LNCAP (cell line): ENCODE data around the gene DNAH2.

Source experiments
- TF ChIP-seq, protein P1 (sequence below): fragments of 450-650 bp; IDR thresholded peaks from 2 replicates; pipeline ENCODE4 v1.5.1; 2017; ENCODE audit warnings: mild to moderate bottlenecking

DNAH2 gene

DNA sequence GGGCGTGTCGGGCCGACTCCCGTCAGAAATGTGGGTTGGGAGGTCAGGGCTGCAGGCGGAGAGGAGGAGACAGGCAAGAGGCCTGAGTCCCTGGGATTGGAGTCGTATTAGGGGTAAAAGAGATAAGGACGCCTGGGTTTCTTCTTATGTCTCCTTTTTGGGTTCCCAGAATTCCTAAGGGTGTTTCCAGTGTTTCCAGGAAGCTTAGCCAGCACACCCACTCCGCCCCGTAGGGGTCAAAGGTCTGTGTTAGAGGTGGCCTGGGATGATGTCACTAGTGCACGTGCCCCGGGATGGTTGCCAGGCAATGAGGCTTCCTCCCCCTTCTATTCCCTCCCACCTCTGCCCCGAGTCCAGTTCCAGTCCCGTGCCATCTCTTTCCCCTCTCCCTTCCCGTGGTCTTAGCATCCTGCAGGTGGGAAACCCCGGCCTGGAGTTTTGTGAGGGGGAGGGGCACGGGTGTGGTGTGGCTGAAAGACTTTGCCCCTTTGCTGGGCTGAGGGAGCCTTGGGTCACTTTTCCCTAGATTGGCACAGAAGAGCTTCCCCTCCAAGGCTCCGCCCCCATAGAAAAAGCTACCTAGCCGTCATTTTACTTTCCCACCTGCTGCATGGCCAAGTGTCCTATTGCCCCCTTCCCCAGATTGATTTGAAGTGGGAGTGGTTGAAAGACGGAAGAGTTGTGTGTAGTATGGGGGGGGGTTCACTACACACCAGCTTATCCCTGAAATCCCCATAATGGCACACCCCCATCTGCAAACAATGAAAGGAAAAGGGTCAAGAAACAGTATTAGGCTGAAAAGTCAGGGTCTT lies 119.3 kb downstream of the DNAH2 start:
- TF ChIP-seq, protein P1, sequence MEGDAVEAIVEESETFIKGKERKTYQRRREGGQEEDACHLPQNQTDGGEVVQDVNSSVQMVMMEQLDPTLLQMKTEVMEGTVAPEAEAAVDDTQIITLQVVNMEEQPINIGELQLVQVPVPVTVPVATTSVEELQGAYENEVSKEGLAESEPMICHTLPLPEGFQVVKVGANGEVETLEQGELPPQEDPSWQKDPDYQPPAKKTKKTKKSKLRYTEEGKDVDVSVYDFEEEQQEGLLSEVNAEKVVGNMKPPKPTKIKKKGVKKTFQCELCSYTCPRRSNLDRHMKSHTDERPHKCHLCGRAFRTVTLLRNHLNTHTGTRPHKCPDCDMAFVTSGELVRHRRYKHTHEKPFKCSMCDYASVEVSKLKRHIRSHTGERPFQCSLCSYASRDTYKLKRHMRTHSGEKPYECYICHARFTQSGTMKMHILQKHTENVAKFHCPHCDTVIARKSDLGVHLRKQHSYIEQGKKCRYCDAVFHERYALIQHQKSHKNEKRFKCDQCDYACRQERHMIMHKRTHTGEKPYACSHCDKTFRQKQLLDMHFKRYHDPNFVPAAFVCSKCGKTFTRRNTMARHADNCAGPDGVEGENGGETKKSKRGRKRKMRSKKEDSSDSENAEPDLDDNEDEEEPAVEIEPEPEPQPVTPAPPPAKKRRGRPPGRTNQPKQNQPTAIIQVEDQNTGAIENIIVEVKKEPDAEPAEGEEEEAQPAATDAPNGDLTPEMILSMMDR = no peak

DNA sequence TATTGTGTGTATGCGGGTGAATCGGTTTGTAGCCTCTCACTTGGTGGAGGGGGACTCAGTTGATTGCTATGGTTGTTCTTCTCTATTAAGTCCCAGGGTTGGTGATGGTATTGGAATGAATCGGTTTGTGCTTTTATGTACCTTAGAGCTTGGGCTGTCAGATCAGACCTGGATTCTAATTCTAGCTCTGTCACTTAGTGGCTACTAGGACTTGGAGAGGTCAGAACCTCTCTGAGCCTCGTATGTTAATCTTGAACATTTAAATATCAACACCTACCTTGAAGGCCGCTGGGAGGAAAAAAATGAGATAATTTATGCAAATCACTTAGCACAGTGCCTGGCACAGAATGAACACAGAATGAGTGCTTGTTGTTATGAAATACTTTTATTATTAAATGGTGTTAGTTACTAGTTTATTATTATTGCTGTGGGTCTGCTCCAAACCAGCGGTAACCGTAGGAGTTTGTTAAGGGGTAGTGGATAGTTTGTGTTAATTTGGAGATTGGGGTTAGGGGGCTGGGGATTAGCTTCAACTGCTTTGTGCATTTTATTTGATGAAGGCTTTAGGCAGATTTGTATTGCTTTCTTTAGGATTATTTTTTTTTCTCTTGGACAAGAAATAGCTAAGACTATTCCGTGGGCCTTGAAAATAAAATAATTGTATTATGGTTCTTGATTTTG lies 120.0 kb downstream of the DNAH2 start:
- TF ChIP-seq, protein P1 = no peak

DNA sequence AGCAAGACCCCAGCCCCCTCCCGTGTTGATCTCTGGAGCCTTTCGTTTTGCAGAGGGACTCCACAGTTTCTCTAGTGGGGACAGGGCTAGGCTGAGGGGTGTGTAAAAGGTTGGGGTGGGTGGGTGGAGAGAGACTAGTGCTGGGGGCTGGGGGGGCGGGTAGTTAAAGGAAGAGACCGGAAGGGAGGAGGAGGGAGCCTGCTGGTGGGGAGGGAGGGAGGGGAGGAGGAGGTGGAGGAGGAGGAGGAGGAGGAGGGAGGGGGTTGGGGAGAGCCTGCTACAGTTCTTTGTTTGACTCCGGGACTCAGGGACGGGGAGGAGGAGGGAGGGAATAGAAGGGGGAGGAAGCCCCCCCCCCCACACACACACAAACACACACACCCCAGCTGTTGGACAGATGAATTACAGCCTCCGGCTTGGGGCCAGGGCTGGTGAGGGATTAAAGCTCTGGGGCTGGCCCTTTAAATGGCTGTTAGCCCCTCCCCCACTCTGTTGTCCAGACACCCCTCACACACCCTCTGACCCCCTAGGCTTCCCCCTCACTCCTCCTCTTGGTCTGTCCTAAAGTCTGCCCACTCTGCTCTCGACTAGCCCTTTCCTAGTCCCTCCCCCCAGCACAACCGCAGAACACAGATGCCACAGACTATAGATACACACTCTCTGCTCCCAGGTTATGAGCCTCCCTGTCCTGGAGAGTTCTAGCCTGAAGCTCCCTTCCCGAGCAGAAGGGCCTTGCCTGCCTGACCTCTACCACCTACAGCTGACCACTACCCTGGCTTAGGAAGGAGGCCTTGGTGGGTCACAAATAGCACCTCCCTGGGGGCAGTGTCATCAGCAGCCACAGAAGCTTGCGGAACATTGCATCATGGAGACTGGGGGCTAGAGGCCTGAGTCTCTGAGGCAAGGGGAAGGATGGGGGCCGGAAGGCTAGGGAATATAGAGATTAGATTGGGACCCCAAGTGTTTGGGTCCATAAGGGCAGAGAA lies 120.8 kb downstream of the DNAH2 start:
- TF ChIP-seq, protein P1 = no peak

DNA sequence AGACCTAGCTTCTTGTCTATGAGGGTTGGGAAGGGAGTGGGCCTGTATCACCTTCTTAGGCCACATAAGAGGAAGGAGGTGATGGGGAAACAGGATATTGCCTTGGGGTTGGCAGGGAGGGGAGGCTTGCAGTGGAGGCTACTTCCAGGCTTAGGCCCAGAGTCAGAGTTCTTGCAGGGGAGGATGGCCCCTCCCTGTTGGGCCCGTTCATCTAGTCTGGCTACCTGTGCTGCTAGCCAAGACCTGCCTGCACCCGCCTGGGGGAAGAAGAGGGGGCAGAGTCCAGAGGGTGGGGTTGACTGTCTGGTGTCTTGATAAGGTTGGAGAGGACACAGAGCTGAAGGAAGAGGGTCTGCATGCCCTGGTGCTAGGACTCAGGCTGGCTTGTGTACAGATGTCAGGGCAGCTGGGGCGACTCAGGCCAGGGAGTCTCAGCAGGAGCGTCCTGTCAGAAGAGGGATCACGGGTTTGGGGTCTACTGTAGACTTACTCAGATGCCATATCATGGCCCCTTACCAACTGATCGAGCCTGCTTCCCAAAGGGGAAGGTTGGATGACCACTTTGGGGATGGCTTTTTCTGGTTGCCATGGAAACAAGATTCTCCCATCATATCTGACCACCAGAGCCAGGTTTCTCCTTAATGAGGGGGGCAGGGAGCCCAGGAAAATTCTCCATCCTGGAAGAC lies 121.8 kb downstream of the DNAH2 start:
- TF ChIP-seq, protein P1 = no peak

DNA sequence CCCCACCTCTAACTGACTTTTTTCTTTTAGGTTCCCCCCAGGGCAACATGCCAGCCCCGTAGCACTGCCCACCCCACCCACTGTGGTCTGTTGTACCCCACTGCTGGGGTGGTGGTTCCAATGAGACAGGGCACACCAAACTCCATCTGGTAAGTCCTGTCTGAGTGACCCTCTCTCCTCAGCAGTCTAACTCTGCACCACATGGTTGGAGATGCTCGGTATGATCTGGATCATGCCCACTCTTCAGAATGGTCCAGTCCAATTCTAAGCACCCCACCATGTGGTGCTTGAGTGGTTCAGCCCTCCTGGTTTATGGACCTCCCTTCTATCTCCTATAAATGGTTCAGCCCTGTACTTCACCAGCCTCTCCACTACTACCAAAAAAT lies 122.3 kb downstream of the DNAH2 start:
- TF ChIP-seq, protein P1 = no peak

DNA sequence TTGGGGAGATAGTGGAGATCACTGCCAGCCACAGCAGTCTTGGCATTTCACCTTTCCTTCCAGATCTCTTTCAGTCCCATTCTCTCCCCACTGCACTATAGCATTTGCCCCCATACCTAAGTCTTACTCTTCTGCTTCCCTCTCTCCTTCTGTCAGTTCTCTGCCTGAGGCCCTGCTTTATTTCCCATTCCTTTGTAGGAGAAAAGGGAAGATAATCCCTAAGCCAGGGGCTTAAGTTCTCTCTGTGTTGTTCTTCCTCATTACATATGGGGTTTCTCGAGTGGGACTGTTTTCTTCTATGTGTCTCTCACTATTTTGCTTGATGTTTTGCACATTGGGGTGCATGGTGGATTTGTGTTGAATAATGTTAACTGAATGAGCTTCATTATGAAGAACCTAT lies 122.9 kb downstream of the DNAH2 start:
- TF ChIP-seq, protein P1 = no peak

DNA sequence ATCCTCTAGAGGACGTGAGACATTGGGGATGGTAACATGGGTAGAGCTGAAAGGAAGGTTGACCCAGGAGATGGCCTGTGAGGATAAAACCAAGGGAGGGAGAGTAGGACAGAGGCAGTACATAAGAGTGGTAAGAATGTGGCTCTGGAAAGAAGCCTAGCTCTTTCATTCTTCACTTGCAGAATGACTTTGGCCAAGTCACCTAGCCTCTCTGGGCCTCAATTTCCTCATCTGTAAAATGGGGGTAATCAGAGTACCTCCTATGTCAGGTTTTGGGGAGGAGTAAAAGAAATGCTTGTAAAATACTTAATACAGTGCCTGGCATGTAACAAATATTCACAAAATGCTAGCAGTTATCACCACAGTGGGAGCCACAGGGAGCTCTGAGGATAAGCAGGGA lies 123.3 kb downstream of the DNAH2 start:
- TF ChIP-seq, protein P1 = no peak
